NCI-H2227 (cell line): ENCODE results near the gene CACNA1A.

Experiments
- DNase-seq: peaks from one replicate; lab custom pipeline; 2025; ENCODE audit not compliant: unreplicated experiment; lab: John Stamatoyannopoulos, UW

The CACNA1A gene

DNA sequence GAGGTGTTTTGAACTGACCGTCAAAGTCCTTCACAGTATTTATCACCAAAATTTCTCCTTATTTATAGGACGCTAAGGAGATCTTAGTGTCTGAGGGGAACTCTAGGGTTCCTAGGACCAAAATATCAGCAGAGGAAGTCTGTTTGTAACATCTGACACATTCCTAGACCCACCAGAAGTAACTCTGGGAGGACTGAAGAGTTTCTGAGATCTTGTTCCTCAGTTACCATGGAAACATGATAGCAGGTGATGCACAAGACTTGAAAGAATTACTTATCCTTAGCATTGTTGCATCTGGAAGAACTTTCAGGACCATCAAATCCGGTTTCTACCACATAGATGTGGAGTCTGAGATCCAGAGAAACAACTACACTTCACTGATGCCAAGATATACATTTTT is 191.5 kb downstream of the CACNA1A start:
- no peak for DNase-seq

DNA sequence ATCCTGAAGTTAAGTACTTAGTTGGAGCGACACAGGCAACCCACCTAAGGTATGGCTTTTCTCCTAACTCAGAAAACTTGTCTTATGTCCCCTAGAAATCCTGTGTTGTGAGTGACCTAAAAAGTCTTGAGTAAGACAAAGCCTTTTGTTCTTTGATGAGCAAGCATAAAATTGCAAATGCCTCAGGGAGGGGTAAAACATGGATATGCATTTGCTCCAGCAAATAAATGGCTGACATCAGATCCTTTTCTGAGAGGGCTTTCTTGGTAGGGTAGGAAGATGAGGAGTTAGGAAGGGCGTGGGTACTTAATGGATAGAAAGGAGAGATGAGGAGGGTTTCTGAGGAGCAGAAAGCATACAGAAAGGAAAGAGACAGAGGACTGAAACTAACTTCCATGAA is 192.4 kb downstream of the CACNA1A start:
- no peak for DNase-seq

DNA sequence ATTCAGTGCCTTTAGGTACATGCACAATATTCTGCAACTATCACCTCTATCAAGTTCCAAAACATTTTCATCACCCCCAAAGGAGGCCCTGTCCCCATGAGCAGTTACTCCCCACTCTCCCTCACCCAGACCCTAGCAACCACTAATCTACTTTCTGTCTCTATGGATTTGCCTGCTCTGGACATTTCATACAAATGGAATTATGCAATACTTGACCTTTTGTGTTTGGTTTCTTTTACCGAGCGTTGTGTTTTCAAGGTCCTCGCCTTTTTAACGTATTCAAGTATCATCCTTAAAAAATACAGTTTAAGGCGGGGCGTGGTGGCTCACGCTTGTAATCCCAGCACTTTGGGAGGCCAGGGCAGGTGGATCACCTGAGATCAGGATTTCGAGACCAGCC is 196.4 kb downstream of the CACNA1A start:
- DNase-seq, result no peak

DNA sequence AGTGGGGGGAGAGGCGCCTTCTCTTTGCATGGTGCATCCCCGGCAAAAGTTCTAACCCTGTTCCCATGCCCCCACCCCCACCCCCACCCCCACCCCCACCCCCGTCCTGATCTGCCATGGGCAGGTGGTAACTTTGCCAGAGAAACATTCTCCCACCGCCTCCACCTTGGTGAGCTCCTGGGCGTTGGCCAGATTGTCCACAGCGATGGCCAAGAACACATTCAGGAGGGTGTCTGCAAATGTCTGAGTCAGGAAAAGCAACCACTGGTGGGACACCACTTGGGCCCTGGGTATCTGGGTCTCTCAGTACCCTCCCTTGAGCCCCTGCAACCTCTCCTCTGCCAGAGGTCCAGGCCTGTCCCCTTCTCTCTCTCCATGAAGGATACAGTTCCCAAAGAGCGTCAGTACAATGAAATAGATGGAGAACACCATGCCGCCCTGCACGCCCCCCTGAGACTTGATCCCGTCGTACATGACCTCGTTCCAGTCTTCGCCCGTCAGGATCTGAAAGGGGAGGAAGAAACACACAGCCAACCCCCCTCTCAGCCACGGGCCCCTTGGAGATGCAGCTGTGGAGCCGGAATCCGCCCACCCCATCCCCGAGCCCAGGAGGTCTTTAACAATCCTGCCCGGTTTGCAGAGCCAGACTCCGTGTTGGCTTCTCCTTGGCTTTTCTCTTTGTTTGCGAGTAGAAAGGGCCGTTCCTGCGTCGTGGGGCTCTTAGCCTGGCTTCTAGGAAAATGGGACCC is 202.7 kb downstream of the CACNA1A start:
- DNase-seq, result no peak

DNA sequence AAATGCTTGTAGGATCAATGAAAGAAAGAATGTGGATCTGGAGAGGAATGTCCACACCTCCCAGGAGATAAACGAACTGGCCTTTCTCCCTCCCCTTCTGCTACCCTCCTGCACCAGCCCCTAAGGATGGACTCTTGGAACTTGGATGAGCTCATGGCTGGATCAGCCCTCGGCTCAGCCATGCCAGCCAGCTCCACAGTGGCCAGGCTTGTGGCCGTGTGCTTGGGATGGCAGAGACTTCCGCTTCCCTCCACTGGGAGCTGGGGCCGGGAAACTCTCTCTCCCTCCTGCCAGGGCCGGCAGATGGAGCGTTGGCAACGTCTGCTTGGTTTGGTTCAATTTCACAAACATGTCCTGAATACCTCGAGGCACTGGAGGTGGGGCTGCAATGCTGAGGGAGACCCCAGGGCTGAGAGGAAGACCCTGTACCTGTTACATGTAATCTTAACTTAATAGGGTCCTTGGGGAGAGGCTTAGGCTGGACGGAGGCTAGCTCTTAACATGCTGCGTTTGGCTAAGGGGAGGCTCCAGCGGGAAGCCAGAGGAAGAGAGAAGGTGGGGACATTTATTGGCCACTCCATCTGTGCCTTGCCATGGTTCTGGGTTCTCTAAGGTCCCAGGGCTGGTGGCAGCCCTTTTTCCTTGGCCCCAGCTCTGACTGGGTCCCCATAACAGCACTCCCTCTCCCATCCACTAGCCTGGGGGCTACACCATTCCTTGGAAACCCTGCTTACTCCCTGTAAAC is 203.6 kb downstream of the CACNA1A start:
- no peak for DNase-seq

DNA sequence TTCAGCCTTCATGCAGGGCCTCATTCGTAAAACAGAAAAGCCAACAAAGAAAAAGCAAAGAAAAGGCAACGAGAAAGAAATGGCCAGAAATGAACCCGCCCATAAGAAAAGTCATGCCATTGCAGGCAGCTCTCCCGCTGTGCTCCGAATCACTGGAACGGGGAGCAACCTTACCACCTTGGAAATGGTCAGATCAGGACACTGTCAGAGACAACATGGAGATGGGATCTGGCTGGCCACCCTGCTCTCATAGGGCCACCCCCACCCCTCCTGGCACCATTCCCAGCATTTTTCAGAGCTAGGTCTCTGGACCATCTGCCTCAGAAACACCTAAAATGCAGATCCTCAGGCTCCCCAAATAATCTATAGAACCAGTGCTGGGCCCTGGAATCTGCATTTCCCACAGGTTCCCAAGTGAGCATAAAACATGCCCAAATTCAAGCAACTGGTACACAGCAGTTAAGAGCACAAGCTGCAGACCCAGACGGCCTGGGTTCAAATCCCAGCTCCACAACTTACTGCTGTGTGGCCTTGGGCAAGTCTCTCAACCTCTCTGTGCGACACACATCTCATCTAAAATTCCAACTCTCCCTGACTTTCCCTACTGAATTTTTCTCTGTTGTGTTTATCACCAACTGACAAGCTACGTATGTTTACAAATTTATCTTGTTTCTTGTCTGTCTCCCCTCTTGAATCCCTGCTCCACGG is 204.5 kb downstream of the CACNA1A start:
- no peak for DNase-seq

DNA sequence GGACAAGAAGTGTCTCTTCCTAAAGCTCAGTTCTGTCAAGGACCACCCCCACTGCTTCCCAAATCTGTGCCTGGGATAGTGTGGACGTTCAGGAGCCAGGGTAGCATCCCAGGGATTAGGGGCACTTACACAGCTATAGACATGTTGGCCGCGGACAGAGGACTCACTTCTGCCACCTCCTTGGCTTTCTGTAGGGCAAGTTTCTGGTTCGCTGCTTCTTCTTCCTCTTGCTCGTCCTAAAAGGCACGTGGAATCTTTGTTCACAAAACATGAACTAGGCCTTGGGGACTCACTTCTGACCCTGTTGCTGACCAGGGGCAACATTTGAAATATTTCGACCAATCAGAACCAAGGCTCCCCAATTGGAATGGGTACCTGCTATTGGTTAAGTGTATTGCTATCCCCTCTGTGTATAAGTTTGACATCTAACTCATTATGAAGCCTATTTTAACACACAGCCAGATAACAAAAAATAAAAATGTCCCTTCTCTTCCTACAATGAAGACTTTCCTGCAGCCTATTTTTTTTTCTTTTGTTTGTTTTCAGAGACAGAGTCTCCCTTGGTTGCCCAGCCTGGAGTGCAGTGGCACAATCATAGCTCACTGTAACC is 205.8 kb downstream of the CACNA1A start:
- DNase-seq, result no peak

DNA sequence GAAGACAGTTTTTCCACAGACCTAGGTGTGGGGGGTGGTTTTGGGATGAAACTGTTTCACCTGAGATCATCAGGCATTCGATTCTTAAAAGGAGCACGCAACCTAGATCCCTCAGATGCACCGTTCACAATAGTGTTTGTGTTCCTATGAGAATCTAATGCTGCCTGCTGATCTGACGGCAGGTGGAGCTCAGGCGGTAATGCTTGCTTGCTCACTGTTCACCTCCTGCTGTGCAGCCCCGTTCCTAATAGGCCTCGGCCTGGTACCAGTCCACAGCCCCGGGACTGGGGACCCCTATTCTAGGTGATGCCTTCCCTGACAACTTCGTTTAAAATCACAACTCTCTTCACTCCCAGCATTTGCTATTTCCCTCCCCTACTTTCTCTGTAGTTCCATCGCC is 206.4 kb downstream of the CACNA1A start:
- no peak for DNase-seq

DNA sequence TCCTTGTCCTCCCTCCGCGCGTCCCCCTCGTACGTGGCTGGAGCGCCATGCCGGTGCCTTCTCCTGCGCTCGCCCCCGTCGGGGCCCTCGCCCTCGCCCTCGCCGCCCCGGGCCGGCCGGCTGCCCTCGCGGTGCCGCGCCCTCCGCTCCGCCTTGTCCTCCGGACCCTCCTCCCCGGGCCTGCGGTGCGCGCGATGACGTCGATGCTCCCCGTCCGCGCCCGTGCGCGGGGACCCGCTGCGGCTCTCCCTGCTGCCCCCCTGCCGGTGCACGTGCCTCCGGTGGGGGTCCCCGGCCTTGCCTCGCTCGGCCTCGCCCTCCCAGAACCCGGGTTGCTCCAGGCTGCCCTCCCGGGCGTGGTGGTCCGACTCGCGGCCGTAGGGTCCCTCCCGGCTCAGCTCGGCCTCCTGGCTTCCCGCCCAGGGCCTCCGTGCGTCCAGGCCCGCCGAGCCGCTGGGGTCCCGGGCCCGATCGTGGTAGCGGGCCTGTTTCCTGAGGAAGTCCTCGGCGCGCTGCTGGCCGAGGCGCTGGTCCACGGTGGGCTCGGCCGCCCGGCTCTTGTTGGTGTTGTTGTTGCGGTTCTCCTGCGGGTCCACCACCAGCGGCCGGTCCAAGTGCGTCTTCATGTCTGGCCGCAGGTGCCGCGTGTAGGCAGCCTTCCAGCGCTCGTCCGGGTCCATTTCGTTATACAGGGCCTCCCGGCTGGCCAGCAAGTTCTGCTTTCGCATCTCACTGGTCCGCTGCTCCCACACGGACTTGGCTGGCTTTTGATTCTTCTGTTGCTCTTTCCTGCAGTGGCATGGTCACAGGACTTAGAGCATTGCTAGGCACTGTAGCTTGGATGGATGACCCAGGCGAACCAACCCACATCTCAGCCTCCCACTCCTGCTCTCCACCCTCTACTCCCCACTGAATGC is 207.5 kb downstream of the CACNA1A start:
- DNase-seq, result no peak

DNA sequence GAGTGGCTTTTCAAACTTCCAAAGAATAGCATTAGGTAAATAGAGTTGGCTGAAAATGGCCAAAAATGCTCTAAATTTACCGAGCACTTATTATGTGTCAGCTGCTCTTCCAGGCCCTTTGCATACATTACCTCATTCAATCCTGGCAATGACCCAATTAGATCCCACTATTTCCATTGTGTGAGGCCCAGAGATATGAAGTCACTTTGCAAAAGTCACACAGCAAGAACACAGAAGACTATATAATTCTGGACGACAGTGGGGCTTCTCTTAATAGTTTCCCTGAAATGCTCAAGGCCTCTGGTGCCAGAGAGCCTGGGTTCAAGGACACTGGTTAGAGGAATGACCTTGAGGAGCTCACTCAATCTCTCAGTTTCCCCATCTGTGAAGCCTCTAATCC is 209.3 kb downstream of the CACNA1A start:
- DNase-seq, result no peak

DNA sequence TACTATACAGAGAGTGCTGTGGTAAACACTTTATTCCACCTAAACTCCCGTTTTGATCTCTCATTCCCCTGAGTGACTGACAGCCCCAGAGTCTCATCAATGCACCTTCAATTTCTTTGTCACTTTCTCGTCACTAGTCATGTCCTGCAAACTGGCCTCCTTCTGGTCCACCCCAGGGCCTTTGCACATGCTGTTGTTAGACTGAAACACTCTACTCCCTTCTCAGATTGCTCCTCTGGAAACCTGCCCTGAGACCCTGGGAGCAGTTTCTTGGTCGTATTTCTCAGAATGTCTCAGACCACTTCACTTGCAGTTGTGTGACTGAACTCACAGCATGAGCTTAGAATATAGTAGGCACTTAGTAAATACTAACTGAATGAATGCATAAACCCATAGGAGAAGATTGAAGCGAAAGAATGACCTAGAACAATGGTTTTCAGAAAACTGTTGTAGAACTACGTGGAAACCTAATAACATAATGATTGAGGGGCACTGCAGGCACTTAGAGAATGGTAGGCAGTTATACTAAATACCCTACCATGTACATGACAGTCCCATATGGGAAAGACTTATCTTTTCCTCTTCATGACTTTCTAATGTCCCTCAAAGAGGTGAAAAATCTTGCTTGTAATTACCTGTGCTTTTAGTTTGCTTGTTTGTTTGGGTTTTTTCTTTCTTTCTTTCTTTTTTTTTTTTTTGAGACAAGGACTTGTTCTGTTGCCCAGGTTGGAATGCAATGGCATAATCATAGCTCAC is 211.3 kb downstream of the CACNA1A start:
- DNase-seq, result no peak

DNA sequence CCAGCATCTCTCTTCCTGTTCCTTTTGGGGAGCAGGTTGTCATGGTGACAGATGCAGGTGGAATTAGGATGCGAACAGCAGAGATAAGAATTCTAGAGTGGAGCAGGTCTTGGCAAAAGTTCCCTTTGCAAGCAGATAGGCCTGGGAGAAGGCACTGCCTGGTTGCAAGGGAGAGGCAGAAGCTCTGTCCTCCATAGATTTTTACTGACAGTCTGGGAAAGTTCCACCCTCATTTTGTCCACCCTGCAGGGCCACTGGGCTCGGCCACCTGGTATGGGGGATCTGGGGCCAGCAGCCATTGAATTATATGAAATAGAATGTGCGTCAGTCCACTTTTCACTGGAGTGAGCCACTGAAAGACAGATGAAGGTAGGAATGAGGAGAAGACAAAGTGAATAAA is 214.4 kb downstream of the CACNA1A start:
- no peak for DNase-seq

DNA sequence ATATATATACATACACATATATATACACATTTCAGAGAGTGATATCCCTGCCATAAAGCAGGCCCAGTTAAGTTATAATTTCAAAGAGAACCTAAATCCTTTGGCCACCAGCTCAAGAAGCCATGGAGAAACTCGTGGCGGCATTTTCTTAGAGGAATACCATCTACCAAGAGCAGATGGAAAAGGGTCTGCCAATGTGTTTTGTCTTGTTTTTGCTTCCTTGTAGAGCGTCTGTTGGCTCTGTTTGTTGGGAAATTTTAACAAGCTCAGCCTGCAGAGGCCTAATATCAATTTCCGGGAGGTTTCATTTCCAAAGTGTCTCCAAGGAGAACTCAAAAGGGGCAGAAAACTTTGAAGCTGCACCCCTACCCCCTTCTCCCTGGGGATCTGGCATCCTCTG is 215.5 kb downstream of the CACNA1A start:
- DNase-seq, result no peak

DNA sequence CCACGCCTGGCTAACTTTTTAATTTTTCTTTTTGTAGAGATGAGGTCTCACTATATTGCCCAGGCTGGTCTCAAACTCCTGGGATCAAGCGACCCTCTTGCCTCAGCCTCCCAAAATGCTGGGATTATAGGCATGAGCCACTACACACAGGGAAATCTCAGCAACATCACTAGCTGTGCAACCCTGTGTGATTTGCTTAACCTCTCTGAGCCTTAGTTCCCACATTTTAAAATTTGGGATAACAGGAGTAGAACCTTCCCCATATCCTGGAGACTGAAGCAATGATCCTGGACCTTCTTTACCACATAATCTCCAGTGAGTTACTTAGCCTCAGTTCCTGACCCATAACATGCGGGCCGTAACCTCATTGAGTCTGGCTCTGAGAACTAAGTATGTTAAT is 217.0 kb downstream of the CACNA1A start:
- no peak for DNase-seq

DNA sequence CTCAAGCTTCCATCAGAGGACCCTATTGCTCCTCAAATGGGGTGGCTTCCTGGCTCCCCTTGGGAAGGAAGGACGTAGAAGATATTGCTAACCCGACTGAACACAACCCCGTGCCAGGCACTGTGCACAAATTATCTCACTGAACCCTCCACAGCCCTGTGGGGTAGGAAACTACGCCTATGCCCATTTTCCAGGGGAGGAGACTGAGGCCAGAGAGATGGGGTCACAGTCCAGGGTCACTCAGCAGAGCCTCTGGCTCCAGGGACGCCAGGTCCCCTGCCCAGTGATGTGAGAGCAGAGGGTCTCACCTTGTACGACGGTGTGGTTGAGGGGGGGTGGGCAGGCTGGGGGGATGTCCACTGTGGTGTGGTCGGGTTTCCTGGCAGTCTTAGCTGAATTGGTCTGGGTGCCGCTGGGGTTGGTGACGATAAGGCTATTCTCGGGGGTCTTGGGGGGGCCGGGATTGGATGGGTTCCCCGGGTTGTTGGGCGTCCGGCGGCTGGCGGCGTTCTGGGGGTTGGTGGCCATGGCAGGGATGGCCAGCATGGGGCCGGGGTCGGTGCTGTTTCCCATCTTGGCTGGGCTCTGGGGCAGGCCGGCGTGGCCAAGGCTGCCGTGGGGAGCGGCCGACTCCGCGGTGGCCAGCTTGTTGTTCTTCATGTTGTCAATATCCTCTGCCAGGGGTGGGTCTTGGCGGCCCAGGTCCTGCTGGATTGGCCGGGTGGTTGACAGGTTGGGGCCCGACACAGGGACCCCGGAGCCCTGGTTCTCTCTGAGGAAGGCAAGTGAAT is 219.9 kb downstream of the CACNA1A start:
- no peak for DNase-seq

DNA sequence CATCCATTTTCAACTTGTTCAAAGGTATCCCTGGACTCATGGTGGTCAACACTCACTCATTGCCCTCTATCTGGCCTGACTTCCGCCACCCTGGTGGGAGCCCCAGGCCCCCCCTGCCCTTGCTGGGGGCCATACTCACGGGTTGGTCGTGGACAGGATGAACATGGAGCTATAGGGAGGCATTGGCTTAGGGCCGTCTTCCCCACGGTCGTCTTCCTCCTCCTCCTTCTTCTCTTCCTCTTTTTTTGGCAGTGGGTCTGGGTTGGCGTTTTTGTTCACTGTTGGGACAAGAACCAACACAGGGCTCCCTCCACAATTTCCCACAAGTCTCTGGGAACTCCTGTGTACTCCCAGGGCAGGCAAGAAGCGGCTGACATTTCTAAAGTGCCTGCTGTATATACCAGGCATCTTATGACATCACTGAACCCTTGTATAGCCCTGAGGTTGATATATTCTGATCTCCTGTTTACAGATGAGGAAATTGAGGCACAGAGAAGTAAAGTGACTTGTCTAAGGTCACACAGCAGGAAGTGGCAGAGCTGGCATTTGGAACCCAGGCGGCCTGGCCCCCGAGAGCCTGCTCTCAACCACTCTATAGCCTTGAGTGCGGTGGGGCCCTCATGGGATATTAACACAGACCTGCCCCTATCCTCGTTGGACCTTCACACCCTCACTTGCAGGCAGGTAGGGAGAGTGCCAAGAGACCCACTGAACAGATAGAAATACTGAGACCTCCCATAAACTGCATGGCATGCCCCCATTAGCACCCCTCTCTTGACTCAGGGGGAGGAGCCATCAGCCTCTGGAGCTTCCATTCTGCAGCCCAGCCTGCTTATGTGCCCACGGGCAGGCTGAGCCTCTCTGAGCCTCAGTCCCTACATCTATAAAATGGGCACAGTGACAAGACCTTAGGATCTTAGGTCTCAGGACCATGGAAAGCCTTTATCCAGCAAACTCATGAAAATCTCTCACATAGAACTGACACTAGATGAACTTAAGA is 221.1 kb downstream of the CACNA1A start:
- DNase-seq, result no peak

DNA sequence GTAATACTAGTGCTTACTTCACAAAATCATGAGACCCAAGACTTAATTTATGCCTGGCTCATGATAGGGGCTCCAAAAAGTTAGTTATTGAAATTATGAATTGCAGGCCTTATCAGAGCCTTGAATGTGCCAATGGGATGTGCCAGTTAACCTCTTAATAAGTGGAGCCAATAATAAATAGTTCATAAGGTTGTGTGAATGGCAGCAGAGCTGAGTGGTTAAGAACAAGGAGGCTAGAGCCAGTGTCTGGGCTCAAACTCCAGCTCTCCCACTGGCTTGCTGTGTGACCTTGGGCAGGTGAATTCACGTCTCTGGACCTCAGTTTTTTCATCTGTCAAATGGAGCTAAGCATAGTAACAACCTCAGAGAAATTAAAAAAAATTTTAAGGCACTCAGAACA is 222.4 kb downstream of the CACNA1A start:
- no peak for DNase-seq
